Neural cell (in vitro differentiated cells): ENCODE data around the gene P2RX4.

Experiments
- CTCF ChIP-seq: fragments of 450-650 bp; IDR thresholded peaks from 2 replicates; pipeline ENCODE4 v1.5.1; 2014; ENCODE audit warnings: antibody characterized with exemption, mild to moderate bottlenecking, moderate library complexity; ENCODE audit not compliant: poor library complexity, severe bottlenecking
- EP300 ChIP-seq: fragments of 450-650 bp; conservative IDR thresholded peaks from 2 replicates; pipeline ENCODE4 v1.6.1; 2014; ENCODE audit warnings: antibody characterized with exemption, mild to moderate bottlenecking, moderate library complexity; ENCODE audit not compliant: poor library complexity, severe bottlenecking
- EZH2 ChIP-seq: fragments of 200-600, 300-800 bp; shearing (Covaris generic), sonication (generic); IDR thresholded peaks from 2 replicates; pipeline ENCODE4 v1.6.1; 2014; ENCODE audit warnings: antibody characterized with exemption, low read length, borderline replicate concordance, mild to moderate bottlenecking; ENCODE audit not compliant: insufficient read depth, poor library complexity, severe bottlenecking
- MXI1 ChIP-seq: fragments of 450-650 bp; conservative IDR thresholded peaks from 2 replicates; pipeline ENCODE4 v1.6.1; 2014; ENCODE audit warnings: antibody characterized with exemption, mild to moderate bottlenecking; ENCODE audit not compliant: poor library complexity, severe bottlenecking
- POLR2AphosphoS5 ChIP-seq: IDR thresholded peaks from 2 replicates; pipeline ENCODE4 v1.6.1; 2012
- RAD21 ChIP-seq: fragments of 450-650 bp; conservative IDR thresholded peaks from 2 replicates; pipeline ENCODE4 v1.6.1; 2014; ENCODE audit warnings: antibody characterized with exemption, mild to moderate bottlenecking, moderate library complexity
- SMC3 ChIP-seq: fragments of 450-650 bp; conservative IDR thresholded peaks from 2 replicates; pipeline ENCODE4 v1.6.1; 2014; ENCODE audit warnings: antibody characterized with exemption, mild to moderate bottlenecking, moderate library complexity; ENCODE audit not compliant: poor library complexity
- TAF1 ChIP-seq: IDR thresholded peaks from 2 replicates; pipeline ENCODE4 v1.6.1; 2012; ENCODE audit warnings: low read depth
- TF ChIP-seq, protein P1 (sequence below): IDR thresholded peaks from 2 replicates; pipeline ENCODE4 v1.6.1; 2012; ENCODE audit warnings: borderline replicate concordance

DNA sequence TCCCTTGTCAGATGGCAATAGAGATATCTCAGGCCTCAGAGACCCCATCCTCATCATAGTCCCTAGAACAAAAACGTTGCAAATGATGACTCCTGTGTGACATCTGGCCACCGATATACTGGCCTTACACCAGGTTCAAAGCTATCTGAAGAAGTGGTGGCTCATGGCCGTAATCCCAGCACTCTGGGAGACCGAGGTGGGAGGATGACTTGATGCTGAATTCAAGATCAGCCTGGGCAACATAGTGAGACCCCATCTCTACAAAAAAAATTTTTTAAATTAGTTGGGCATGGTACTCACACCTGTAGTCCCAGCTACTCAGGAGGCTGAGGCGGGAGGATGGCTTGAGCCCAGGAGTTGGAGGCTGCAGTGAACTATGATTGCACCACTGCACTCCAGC, 73.5 kb downstream of the P2RX4 start:
- TF ChIP-seq CTCF: no peak
- TF ChIP-seq EZH2: no peak
- TF ChIP-seq RAD21: no peak
- TF ChIP-seq EP300: no peak
- no peak for TF ChIP-seq SMC3
- no peak for TF ChIP-seq POLR2AphosphoS5
- TF ChIP-seq MXI1: no peak
- TF ChIP-seq, protein P1, sequence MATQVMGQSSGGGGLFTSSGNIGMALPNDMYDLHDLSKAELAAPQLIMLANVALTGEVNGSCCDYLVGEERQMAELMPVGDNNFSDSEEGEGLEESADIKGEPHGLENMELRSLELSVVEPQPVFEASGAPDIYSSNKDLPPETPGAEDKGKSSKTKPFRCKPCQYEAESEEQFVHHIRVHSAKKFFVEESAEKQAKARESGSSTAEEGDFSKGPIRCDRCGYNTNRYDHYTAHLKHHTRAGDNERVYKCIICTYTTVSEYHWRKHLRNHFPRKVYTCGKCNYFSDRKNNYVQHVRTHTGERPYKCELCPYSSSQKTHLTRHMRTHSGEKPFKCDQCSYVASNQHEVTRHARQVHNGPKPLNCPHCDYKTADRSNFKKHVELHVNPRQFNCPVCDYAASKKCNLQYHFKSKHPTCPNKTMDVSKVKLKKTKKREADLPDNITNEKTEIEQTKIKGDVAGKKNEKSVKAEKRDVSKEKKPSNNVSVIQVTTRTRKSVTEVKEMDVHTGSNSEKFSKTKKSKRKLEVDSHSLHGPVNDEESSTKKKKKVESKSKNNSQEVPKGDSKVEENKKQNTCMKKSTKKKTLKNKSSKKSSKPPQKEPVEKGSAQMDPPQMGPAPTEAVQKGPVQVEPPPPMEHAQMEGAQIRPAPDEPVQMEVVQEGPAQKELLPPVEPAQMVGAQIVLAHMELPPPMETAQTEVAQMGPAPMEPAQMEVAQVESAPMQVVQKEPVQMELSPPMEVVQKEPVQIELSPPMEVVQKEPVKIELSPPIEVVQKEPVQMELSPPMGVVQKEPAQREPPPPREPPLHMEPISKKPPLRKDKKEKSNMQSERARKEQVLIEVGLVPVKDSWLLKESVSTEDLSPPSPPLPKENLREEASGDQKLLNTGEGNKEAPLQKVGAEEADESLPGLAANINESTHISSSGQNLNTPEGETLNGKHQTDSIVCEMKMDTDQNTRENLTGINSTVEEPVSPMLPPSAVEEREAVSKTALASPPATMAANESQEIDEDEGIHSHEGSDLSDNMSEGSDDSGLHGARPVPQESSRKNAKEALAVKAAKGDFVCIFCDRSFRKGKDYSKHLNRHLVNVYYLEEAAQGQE: no peak
- TF ChIP-seq TAF1: no peak
